LNCAP (cell line): ENCODE results near the gene RTCB.

ENCODE experiments used
- CTCF ChIP-seq: fragments of 450-650 bp; IDR thresholded peaks from 2 replicates; pipeline ENCODE4 v1.5.1; 2017; ENCODE audit warnings: mild to moderate bottlenecking

Gene RTCB

GRCh38 chr22:32410459-32410858, 1.6 kb downstream of the RTCB start:
- no peak for TF ChIP-seq CTCF

- TF ChIP-seq CTCF, result no peak
These were observed 2.1 kb downstream of the RTCB start for GRCh38 chr22:32409977-32410376.

- TF ChIP-seq CTCF, result no peak
These were observed 4.1 kb downstream of the RTCB start for GRCh38 chr22:32407936-32408335.

GRCh38 chr22:32407312-32407711, 4.7 kb downstream of the RTCB start:
- TF ChIP-seq CTCF, result no peak

GRCh38 chr22:32404021-32404420, 8.0 kb downstream of the RTCB start:
- TF ChIP-seq CTCF, result no peak

GRCh38 chr22:32401486-32401885, 10.6 kb downstream of the RTCB start:
- no peak for TF ChIP-seq CTCF

- no peak for TF ChIP-seq CTCF
These were observed 15.3 kb downstream of the RTCB start for GRCh38 chr22:32396746-32397145.

- no peak for TF ChIP-seq CTCF
These were observed 15.8 kb downstream of the RTCB start for GRCh38 chr22:32396255-32396654.
